Neural cell (in vitro differentiated cells): ENCODE measurements around the gene RYR2. TPM values are rescaled to one million over a fixed set of nuclear protein-coding genes. Genes with fewer than 3 reads are reported as not detected.

Experiments
- H2AFZ ChIP-seq: fragments of 200-600, 300-800 bp; sonication (generic), shearing (Covaris generic); 2 replicates; pipeline ENCODE4 v1.6.0; 2014; ENCODE audit warnings: low read depth, mild to moderate bottlenecking, antibody characterized with exemption, low read length, moderate library complexity
- H3F3A ChIP-seq: fragments of 200-600 bp; shearing (Covaris generic); 2 replicates; pipeline ENCODE4 v1.6.1; 2016; ENCODE audit warnings: mild to moderate bottlenecking, moderate library complexity, mixed read lengths, antibody characterized with exemption, low read length; ENCODE audit not compliant: insufficient read depth, poor library complexity, severe bottlenecking
- H3K27ac ChIP-seq: fragments of 200-600, 300-800 bp; sonication (generic), shearing (Covaris generic); 2 replicates; pipeline ENCODE4 v1.5.1; 2014; ENCODE audit warnings: mild to moderate bottlenecking, low read length, moderate library complexity
- H3K27me3 ChIP-seq: fragments of 300-800, 200-600 bp; sonication (generic), shearing (Covaris generic); 2 replicates; pipeline ENCODE4 v1.6.0; 2014; ENCODE audit warnings: mild to moderate bottlenecking, low read depth, low read length, moderate library complexity; ENCODE audit not compliant: insufficient read depth
- H3K36me3 ChIP-seq: fragments of 300-800, 200-600 bp; sonication (generic), shearing (Covaris generic); 2 replicates; pipeline ENCODE4 v1.5.1; 2014; ENCODE audit warnings: mild to moderate bottlenecking, antibody characterized with exemption, low read length, moderate library complexity; ENCODE audit not compliant: insufficient read depth
- H3K4me2 ChIP-seq: fragments of 300-800, 200-600 bp; sonication (generic), shearing (Covaris generic); 2 replicates; pipeline ENCODE4 v1.6.0; 2014; ENCODE audit warnings: mild to moderate bottlenecking, low read length
- H3K4me3 ChIP-seq: fragments of 300-800, 200-600 bp; sonication (generic), shearing (Covaris generic); 2 replicates; pipeline ENCODE4 v1.5.1; 2014; ENCODE audit warnings: mild to moderate bottlenecking, low read length, moderate library complexity
- H3K79me2 ChIP-seq: fragments of 200-600 bp; shearing (Covaris generic); replicated peaks from 2 replicates; pipeline ENCODE4 v1.6.0; 2014; ENCODE audit warnings: mild to moderate bottlenecking, low read length, moderate library complexity; ENCODE audit not compliant: insufficient read depth
- H3K9ac ChIP-seq: fragments of 300-800, 200-600 bp; sonication (generic), shearing (Covaris generic); 2 replicates; pipeline ENCODE4 v1.6.1; 2016; ENCODE audit warnings: mild to moderate bottlenecking, low read length, mixed read lengths
- H3K9me2 ChIP-seq: fragments of 200-600 bp; shearing (Covaris generic); 2 replicates; pipeline ENCODE4 v1.6.1; 2016; ENCODE audit warnings: mild to moderate bottlenecking, low read length, mixed read lengths; ENCODE audit not compliant: insufficient read depth
- H3K9me3 ChIP-seq: fragments of 200-600, 300-800 bp; sonication (generic), shearing (Covaris generic); 2 replicates; pipeline ENCODE4 v1.6.1; 2016; ENCODE audit warnings: mild to moderate bottlenecking, mixed run types, low read length, moderate library complexity, mixed read lengths
- H4K20me1 ChIP-seq: fragments of 200-600 bp; shearing (Covaris generic); 2 replicates; pipeline ENCODE4 v1.6.1; 2016; ENCODE audit warnings: mild to moderate bottlenecking, mixed run types; ENCODE audit not compliant: insufficient read depth
- EP300 ChIP-seq: fragments of 450-650 bp; conservative IDR thresholded peaks from 2 replicates; pipeline ENCODE4 v1.6.1; 2014; ENCODE audit warnings: antibody characterized with exemption, mild to moderate bottlenecking, moderate library complexity; ENCODE audit not compliant: poor library complexity, severe bottlenecking
- EZH2 ChIP-seq: fragments of 200-600, 300-800 bp; shearing (Covaris generic), sonication (generic); IDR thresholded peaks from 2 replicates; pipeline ENCODE4 v1.6.1; 2014; ENCODE audit warnings: antibody characterized with exemption, low read length, borderline replicate concordance, mild to moderate bottlenecking; ENCODE audit not compliant: insufficient read depth, poor library complexity, severe bottlenecking
- MXI1 ChIP-seq: fragments of 450-650 bp; conservative IDR thresholded peaks from 2 replicates; pipeline ENCODE4 v1.6.1; 2014; ENCODE audit warnings: antibody characterized with exemption, mild to moderate bottlenecking; ENCODE audit not compliant: poor library complexity, severe bottlenecking
- POLR2AphosphoS5 ChIP-seq: IDR thresholded peaks from 2 replicates; pipeline ENCODE4 v1.6.1; 2012
- RAD21 ChIP-seq: fragments of 450-650 bp; conservative IDR thresholded peaks from 2 replicates; pipeline ENCODE4 v1.6.1; 2014; ENCODE audit warnings: antibody characterized with exemption, mild to moderate bottlenecking, moderate library complexity
- REST ChIP-seq: IDR thresholded peaks from 2 replicates; pipeline ENCODE4 v1.6.1; 2012; ENCODE audit warnings: borderline replicate concordance
- SMC3 ChIP-seq: fragments of 450-650 bp; conservative IDR thresholded peaks from 2 replicates; pipeline ENCODE4 v1.6.1; 2014; ENCODE audit warnings: antibody characterized with exemption, mild to moderate bottlenecking, moderate library complexity; ENCODE audit not compliant: poor library complexity
- TAF1 ChIP-seq: IDR thresholded peaks from 2 replicates; pipeline ENCODE4 v1.6.1; 2012; ENCODE audit warnings: low read depth
- polyA plus RNA-seq: library from polyadenylated mRNA; depleted of rRNA; stranded (reverse); fragments of >200 nt; gene quantifications from 2 replicates; pipeline ENCODE4 v1.2.3, GENCODE V29; 2014
- TF ChIP-seq, protein P1 (sequence below): fragments of 450-650 bp; IDR thresholded peaks from 2 replicates; pipeline ENCODE4 v1.5.1; 2014; ENCODE audit warnings: antibody characterized with exemption, mild to moderate bottlenecking, moderate library complexity; ENCODE audit not compliant: poor library complexity, severe bottlenecking

Gene RYR2
- polyA plus RNA-seq, 1 donor from 2014 or later, result 3.8 TPM

DNA sequence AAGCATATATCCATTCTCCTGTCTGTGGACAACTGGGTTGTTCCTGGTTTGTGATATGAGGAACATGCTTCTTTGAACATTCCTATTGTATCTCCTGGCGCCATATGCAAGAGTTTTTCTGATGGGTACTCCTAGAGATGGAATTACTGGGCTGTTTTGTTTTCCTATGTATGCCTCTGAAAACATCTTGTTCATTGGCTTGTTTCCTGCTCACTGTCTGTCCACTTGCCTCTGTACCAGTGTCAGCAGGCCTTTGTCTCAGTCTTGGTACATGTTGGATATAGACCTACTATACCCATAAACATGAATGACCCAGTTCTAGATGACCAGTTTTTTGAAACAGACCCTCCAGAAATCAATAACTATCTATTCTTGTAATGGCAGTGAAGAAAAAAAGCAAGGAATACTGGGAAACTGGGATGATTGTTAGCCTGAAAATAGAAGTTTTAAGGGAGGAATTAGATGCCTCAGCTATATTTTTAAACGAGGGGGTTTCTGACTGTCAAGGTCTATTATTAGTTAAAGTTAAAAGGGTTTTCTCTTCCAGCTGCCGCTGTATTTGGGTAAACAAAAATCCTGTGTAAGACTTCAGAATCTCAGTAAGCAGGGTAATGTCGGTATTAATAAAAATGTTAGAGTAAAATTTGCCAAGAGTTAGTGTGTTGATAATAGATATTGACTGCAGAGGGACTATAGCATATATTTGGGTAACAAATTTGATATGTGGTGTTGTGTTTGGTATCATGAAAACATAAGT, 103.6 kb downstream of the RYR2 start:
- no peak overlapping the region for H3K4me2 ChIP-seq
- no peaks in the 10 kb centered on the region for H3K9me2 ChIP-seq
- H3F3A ChIP-seq, result no peaks in the 10 kb centered on the region
- H3K27me3 ChIP-seq, result no peaks in the 10 kb centered on the region
- no peak overlapping the region for H2AFZ ChIP-seq
- no peak overlapping the region for H3K27ac ChIP-seq
- no peak overlapping the region for H3K9ac ChIP-seq
- no peaks in the 10 kb centered on the region for H3K36me3 ChIP-seq
- TF ChIP-seq POLR2AphosphoS5 (no peak), TAF1 (no peak), MXI1 (no peak), REST (no peak), RAD21 (no peak), SMC3 (no peak), EP300 (no peak), EZH2 (no peak)
- TF ChIP-seq, protein P1, sequence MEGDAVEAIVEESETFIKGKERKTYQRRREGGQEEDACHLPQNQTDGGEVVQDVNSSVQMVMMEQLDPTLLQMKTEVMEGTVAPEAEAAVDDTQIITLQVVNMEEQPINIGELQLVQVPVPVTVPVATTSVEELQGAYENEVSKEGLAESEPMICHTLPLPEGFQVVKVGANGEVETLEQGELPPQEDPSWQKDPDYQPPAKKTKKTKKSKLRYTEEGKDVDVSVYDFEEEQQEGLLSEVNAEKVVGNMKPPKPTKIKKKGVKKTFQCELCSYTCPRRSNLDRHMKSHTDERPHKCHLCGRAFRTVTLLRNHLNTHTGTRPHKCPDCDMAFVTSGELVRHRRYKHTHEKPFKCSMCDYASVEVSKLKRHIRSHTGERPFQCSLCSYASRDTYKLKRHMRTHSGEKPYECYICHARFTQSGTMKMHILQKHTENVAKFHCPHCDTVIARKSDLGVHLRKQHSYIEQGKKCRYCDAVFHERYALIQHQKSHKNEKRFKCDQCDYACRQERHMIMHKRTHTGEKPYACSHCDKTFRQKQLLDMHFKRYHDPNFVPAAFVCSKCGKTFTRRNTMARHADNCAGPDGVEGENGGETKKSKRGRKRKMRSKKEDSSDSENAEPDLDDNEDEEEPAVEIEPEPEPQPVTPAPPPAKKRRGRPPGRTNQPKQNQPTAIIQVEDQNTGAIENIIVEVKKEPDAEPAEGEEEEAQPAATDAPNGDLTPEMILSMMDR, result no peak
- no peaks in the 10 kb centered on the region for H4K20me1 ChIP-seq
- no peaks in the 10 kb centered on the region for H3K9me3 ChIP-seq
- H3K79me2 ChIP-seq, result no peaks in the 10 kb centered on the region
- H3K4me3 ChIP-seq, result no peak overlapping the region

- no peaks in the 10 kb centered on the region for H4K20me1 ChIP-seq
- H3K4me2 ChIP-seq, result no peak overlapping the region
- no peak overlapping the region for H3K4me3 ChIP-seq
- H3K9ac ChIP-seq, result no peak overlapping the region
- no peak overlapping the region for H3K27ac ChIP-seq
- H3K9me3 ChIP-seq, result no peaks in the 10 kb centered on the region
- H3K27me3 ChIP-seq, result no peaks in the 10 kb centered on the region
- TF ChIP-seq EZH2 (no peak), SMC3 (no peak), EP300 (no peak), REST (no peak), MXI1 (no peak), RAD21 (no peak), POLR2AphosphoS5 (no peak), TAF1 (no peak)
- TF ChIP-seq, protein P1, result no peak
- no peaks in the 10 kb centered on the region for H3F3A ChIP-seq
- no peaks in the 10 kb centered on the region for H3K36me3 ChIP-seq
- no peaks in the 10 kb centered on the region for H3K79me2 ChIP-seq
- H2AFZ ChIP-seq, result no peak overlapping the region
- no peaks in the 10 kb centered on the region for H3K9me2 ChIP-seq
Observed at GRCh38 chr1:237146241-237146640, 104.3 kb downstream of the RYR2 start.
